Measurements from ENCODE around the gene PLN.

The PLN gene

DNA sequence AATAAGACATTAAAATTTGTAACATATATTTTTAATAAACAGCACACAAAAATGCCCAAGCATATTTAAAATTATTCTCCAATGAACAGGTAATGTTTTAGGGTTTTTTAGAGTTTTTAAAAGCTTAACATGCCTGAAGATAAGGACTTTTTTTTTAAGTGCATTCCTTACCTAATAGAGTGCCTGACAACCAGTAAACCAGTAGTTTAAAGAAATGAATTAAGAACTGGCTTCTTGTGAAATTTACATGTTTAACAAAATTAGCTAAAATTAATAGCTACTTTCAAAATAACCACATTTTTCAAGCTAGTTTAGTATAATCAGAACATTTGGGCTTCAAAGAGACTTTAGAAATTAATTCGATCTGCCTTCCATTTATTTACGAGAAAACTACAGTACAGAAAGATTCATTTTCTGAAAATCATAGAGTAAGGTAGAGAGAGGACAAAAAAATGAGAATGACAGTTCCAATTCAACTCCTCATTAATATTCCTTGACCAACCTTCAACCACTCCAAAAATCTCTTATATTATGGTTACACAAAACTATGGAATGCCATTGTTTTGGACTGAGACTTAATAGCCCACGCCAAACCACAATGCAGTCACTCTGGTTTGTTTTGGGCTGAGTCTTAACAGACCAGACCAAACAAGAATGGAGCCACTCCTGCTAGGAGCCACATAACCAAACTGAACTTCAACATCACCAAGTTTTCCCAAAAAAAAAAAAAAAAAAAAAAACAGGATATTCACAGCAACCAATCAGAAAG lies 5.7 kb upstream of the PLN start:
- FAIRE-seq: no peak

DNA sequence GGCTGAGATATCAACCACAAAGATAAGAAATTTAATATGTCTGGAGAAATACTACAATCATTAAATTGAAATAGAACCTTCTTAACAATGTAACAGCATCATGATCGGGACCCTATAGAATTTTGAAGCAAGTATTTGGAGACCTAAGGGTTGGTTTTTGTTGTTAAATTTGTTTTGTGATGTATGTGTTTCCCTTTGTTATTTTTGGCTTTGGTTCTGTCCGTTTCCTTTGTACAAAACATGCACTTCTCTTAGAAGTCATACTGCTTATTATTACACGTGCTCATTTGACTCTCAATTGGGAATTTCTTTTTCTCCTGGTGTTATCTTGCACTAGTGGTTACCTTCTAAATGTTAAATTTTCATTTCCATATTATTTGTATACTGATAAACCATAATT lies 4.0 kb upstream of the PLN start:
- no peak for FAIRE-seq

DNA sequence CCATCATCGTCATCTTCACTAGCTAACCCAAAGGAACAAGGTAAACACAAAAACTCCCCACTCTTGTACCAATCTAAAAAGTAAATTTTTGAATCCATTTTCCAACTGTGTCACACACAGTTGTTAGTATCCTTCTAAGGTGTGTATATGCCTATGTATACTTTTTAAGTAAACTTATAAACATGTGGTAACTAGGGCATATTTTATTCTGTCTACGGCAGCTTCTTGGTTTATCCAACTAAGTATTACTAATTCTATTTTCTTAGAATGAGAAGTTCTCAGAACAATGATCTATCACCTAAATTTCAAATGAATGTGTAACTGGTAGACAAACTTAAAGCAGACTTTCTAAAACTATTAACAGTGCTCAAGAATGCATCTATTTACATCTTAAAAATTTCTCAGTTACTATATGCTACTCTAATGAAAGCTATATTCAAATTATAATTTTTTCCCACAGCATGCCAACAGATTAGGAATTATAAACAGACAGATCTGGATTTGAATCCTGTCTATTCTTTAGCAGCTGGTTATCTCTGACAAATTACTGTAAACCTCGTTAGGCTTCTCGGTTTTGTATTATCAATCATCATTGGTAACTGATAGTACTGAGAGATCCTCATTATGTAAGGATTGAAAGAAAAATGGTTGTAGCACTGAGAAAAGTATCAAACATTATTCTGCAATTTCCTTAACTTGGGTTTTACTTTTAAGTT lies 1.8 kb upstream of the PLN start:
- FAIRE-seq: no peak

DNA sequence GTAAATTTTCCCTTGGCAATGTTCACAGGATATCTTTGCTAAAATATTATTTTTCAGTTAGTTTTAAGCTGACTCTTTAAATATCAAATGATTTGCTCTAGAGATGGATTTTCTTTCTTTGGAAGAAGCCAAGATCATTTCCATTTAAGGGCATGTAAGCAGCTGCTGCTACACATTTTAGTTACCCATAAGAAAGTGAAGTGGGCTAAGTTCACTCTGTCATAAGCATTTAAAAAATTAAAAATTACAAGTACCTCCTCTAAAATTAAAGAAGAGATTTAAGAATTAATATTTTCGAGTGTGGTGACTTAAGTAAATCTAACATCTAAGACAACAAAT lies 1.2 kb upstream of the PLN start:
- FAIRE-seq: no peak

DNA sequence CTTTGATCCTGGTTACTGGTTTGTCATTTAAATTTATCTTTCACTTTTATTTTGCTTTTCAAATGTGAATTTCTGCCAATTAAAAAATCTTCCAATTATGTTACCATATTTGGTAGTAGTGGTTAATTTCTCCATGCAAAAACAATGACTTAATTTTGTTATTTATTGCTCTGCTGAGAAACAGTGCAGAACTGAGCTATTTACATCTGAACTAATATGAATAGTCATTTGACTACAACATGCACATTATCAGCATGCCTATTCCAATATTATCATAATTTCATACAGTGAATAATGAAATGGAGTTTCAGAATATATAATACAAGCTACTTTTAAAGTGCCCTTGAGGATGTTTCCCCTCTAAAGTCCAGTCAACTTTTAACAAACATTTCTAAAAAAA lies 517 bp downstream of the PLN start:
- no peak for FAIRE-seq

DNA sequence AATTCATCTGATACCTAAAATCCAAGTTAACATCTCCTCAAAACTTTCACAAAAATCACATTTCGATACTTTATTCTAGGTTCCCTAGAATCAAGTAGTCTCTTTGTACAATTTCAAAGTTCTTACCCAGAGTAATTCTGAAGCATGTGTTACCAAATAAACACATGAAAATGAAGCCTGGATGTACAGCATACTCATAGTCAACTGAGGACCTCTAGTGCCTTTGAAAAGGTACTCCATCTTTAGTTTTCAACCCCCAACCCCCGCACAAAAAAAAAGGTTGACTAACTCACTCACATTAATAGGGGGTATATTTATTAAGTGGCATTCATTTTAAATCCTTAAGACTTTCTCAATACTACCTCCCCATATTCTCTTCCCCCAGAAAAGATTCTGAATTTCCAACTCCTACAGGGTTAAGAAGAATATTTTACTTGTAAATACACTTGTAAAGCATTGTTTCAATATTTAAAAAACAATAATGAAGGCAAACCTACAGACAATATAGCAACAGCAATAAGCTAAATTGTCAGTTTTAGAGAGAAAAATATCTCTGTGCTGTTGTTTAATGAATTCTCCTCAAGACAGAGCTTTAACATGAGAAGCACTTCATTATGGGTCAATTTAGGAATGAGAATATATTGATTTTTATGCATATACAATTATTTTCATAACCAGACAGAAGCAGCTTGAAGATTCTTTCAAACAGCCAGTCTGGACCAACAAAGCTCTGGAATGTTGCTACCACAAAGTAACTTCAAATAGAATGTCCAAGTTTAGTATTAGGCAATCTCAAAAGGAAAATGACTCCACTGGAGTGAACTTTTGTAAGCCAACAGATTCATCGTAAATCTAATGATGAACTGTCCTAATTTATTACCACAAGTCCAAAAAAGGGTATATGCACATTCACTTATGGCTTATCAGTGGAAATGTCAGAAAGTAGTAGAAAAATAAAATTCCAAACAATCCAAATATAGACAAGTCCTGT lies 3.3 kb downstream of the PLN start:
- FAIRE-seq: peak; percentile 90

DNA sequence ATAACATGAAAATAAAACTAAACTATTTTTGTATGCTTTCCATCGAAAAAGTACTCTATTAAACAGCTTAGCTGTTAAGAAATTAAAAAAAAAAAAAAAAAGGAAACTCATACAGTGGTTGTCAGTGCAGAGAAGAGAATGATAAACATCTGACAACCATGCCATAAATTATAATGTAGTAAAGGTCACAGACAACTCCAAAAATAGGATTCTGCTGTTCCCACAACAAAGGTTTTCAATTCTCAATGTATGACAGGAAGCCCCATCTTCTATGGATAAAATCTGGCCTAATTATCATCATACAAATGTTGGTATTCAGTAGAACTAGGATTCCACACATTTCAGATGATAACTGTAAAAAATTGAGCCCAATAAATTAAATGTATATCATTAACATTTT lies 5.0 kb downstream of the PLN start:
- FAIRE-seq: no peak

DNA sequence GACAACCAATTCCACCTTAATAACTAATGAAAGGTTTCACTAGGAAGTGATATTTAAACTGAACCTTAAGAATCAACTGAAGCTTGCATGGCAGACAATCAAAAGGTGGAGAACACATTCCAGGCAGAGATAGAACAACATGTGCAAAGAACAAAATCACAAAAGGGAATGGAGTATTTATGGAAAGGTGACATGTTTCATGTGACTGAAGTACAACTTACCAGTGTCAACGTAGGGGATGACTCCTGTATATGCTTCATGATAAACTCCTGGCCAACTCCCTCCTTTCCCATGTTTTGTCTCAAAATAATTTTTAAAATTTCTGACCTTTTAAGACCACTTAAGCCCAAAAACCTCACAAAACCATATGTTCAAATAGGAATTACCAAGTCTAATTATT lies 6.6 kb downstream of the PLN start:
- no peak for FAIRE-seq

DNA sequence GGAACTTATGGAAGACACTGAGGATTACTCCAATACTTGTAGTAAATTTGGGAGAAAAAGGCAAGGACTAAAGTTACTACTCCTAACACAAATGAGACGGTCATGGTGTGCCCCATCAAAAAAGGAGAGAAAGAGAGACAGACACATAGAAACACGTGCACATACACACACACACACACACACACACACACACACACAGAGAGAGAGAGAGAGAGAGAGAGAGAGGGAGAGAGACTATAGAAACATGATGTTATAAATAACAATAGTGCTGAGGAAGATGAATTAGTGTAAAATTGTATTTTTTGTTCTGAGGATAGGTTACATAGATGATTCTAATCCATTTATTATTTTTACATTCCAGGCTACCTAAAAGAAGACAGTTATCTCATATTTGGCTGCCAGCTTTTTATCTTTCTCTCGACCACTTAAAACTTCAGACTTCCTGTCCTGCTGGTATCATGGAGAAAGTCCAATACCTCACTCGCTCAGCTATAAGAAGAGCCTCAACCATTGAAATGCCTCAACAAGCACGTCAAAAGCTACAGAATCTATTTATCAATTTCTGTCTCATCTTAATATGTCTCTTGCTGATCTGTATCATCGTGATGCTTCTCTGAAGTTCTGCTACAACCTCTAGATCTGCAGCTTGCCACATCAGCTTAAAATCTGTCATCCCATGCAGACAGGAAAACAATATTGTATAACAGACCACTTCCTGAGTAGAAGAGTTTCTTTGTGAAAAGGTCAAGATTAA lies 10.5 kb downstream of the PLN start:
- no peak for FAIRE-seq

DNA sequence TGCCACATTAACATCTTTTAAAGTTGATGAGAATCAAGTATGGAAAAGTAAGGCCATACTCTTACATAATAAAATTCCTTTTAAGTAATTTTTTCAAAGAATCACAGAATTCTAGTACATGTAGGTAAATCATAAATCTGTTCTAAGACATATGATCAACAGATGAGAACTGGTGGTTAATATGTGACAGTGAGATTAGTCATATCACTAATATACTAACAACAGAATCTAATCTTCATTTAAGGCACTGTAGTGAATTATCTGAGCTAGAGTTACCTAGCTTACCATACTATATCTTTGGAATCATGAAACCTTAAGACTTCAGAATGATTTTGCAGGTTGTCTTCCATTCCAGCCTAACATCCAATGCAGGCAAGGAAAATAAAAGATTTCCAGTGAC lies 11.6 kb downstream of the PLN start:
- FAIRE-seq: no peak

DNA sequence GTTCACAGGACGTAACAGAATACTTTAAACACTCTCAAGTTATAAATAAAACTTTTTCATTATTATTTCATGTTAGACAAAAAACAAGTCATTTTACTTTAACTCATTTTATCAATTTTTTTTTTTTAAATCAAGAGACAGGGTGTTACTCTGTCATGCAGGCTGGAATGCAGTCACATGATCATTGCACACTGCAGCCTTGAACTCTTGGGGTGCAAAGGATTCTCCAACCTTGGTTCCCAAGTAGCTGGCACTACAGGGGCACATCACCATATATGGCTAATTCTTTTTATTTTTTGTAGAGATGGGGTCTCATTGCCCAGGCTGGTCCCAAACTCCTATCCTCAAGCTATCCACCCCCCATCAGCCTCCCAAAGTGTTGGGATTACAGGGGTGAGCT lies 14.2 kb downstream of the PLN start:
- FAIRE-seq: no peak

DNA sequence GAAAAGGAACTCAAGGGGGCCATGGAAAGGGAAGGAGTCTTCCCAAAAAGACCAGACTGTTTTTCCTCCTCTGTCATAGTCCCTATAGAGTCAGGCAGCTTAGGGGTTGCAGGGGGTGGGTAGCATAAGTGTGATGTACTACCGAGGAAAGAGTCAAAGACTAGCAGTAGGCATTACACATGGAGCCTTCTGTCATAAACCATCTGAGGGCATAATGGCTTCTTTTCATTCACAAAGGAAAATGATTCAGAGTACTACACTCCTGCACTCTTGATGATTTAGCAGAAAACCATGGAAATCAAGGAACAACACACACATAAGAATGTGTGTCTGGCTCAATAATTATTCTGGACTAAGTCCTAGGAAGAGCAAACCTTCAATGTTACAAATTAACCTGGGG lies 14.9 kb downstream of the PLN start:
- FAIRE-seq: no peak

DNA sequence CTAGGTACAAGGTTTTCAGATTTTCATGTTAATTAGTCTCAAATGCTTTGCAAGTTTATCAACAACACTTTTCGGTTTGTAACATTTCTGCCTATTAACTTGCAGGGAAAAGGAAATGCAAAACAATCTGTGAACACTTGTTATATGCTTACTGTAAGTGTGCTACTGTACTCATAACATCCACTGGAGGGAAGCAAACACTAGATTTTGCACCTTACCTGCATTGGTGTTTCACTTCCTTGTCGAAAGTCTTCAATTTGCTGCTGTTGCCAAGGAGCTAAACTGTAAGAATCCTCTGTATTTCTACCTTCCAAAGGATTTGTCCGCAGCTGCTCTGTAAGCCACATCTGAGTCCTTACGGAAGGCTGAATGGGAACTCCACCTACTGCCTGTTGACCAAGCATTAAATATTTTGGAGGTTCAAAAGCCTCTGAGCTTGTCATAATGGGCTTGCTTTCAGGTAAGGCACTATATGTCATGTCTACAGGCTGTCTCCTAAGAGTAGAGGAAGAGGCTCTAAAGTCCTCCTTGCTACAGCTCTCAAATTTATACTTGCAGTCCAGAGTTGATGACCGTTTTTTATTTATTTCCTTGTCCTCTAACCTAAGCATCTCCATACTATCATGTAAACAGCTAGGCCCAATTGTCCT lies 17.3 kb downstream of the PLN start:
- no peak for FAIRE-seq

DNA sequence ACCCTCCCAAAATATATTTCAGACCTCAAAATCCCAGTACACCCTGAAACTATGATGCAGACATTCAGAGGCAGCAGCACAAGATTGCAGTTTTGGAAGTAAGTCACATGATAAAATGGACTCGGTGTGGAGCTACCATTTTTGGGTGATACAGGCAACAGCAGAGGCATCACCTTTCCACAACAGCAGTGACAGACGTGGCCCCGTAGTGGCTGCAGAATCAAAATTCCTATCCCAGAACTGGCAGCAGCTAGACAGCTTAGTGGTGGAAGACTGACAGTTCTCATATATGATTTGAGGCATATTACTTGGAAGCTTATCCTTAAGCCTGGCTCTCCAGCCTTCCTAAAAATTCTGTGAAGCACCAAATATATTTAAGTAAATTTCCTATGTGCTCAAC lies 19.9 kb downstream of the PLN start:
- FAIRE-seq: no peak

DNA sequence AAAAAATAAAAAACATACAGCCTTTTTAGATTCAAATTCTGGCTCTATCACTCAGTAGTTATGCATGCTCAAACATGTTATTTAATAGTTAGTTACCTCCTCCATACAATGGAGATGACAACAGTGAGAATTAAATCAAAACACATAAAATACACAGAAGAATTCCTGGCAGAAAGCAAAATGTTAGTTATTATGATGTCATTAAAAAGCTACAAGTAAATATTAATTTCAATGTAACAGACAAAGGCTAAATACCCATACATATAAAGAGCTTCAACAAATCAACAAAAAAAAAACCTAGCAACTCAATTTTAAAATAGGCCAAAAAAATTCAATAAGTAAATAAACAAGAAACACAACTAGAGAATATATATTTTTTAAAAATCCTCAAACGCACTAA lies 21.4 kb downstream of the PLN start:
- no peak for FAIRE-seq

DNA sequence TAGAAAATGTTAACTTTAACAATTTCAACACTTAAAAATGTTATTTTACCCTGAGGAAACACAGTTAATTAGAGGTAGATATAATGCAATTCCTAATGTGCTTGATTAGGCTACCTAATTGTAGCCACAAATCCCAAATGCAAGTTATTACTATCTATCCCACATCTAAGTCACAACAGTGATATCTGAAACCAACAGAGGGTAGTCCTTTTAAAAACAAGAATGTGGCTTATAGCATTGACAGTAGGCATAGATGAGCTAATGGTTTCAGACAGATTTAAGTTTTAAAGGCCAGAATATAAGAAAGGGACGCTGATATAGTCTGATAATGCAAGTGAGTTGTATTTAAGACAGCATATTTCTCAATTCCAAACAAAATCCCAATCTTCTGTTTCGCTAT lies 23.0 kb downstream of the PLN start:
- FAIRE-seq: no peak

DNA sequence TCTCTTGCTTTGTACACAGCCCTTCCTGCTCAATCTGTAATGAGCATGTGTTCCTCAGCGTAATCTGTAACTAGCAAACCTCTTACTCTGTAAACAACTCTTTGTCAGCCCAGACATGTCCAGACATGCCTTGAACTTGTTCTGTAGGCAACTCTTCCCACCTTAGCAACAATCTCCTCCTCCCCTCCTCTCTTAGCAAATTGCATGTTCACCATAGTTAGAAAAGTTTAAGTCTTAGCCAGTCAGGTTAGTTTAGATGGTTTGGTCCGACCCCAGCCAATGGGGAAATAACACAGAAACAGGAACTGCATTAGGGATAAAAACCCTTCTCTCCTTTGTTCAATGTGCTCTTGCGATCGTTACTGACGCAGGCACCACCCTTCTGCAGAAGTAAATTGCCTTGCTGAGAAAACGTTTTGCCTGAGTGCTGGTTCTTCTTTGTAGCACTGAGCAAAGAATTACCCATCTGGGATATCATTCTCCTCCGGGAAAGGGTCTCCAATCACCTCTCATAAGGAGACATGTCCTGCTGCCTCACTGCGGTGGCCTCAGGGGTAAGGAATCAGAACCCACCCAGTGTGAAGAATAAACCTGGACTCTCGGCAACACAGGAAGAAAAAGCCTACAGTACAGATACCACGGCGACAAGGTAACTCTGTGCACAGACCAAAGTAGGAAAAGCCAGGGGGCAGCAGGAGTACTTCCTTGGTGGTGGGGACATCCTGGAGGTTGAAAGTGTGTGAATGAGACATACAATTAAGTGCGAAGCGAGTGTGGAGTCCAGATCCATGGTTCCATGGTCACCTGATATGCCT lies 26.2 kb downstream of the PLN start:
- FAIRE-seq: no peak

DNA sequence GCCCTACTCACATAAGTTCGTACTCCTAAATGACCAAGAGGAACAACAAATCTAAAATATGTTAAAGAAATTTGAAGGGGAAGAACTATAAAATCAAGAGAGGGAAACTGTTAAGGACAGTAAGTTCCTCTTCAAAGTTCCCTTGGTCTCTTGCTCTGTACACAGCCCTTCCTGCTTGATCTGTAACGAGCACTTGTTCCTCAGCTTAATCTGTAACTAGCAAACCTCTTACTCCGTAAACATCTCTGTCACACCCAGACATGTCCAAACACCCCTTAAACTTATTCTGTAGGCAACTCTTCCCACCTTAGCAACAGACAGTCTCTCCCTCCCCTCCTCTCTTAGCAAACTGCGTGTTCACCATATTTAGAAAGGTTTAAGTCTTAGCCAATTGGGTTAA lies 29.9 kb downstream of the PLN start:
- no peak for FAIRE-seq

DNA sequence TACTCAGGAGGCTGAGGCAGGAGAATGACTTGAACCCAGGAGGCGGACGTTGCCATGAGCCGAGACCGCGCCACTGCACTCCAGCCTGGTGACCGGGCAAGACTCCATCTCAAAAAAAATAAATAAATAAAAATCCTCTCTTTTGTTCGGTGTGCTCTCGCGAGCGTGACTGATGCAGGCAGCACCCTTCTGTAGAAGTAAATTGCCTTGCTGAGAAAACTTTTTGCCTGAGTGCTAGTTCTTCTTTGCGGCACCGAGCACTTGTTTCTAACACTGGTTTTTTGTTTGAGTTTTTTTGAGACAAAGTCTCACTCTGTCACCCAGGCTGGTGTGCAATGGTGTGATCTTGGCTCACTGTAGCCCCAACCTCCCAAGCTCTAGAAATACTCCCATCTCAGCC lies 30.5 kb downstream of the PLN start:
- FAIRE-seq: no peak

DNA sequence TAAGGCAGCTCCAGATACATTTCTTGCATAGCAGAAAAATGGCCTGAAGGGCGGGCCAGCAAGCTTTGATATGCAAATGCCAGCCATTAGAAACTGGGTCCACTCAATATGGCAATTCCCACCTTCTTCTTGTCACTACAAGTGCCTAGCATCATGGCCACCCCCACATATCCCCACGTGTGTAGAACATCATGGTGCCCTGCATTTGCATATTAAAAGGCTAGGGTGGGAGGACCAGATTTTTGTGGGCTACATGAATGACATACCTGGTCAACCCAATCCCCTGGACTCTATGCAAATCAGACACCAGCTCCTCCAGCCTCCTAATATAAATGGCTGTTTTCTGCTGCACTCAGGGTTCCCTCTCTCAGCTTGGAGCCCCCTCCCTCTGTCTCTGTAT lies 31.7 kb downstream of the PLN start:
- no peak for FAIRE-seq
